ENCODE data around the gene CP.

DNA sequence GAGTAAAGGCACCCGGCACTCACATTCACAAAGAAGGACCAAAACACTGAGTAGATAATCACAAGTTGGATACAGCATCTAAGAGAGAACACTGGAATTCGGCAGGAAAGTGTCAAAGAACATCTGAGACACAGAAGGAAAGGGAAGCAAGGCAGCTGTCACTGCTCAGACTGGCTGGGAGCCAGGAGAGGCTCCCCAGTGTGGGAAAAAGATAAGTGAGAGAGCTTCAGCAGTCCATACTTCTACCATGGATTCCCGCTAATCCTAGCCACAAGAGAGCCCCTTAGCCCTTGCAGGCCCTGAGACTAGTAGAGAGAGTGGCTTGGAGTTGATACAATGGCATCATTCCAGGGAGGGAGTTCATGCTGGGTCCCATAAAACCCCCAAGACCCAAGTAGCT, 36.7 kb upstream of the CP start:
- TF ChIP-seq, protein P1, sequence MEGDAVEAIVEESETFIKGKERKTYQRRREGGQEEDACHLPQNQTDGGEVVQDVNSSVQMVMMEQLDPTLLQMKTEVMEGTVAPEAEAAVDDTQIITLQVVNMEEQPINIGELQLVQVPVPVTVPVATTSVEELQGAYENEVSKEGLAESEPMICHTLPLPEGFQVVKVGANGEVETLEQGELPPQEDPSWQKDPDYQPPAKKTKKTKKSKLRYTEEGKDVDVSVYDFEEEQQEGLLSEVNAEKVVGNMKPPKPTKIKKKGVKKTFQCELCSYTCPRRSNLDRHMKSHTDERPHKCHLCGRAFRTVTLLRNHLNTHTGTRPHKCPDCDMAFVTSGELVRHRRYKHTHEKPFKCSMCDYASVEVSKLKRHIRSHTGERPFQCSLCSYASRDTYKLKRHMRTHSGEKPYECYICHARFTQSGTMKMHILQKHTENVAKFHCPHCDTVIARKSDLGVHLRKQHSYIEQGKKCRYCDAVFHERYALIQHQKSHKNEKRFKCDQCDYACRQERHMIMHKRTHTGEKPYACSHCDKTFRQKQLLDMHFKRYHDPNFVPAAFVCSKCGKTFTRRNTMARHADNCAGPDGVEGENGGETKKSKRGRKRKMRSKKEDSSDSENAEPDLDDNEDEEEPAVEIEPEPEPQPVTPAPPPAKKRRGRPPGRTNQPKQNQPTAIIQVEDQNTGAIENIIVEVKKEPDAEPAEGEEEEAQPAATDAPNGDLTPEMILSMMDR (IDR thresholded peaks at IDR 0.05): no peak
- no peak for TF ChIP-seq POLR2A (IDR thresholded peaks at IDR 0.05)

Measured in thyroid gland (tissue), 4 donors.